ENCODE data around the gene CHKB.

DNA sequence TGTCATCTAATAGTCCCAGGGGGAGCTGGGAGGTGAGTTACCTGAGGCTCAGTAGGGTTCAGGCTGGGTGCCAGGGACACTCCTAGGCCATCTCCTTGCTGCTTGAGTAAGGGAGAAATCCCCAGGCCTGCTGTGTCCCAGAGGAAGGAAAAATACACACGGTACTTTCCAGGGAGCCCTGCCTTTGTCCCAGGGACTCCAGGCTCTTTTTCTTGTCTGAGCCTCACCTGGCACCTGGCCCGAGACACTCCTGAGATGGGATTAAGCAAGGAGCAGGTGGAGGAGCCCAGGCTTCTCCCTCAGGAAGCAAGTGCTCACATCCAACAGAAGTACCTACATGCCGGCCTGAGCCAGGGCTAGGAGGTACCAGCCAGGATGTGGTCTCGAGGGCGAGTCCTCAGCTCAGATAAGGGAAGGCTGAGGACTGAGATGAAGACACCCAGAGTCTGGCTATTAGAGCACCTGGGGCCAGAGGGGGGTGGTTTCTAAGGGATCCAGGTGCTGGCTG, 37.8 kb downstream of the CHKB start:
- TF ChIP-seq, protein P1, sequence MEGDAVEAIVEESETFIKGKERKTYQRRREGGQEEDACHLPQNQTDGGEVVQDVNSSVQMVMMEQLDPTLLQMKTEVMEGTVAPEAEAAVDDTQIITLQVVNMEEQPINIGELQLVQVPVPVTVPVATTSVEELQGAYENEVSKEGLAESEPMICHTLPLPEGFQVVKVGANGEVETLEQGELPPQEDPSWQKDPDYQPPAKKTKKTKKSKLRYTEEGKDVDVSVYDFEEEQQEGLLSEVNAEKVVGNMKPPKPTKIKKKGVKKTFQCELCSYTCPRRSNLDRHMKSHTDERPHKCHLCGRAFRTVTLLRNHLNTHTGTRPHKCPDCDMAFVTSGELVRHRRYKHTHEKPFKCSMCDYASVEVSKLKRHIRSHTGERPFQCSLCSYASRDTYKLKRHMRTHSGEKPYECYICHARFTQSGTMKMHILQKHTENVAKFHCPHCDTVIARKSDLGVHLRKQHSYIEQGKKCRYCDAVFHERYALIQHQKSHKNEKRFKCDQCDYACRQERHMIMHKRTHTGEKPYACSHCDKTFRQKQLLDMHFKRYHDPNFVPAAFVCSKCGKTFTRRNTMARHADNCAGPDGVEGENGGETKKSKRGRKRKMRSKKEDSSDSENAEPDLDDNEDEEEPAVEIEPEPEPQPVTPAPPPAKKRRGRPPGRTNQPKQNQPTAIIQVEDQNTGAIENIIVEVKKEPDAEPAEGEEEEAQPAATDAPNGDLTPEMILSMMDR (IDR thresholded peaks at IDR 0.05), result no peak
- no peak for TF ChIP-seq POLR2A (IDR thresholded peaks at IDR 0.05)

Data from prostate gland (tissue), 2 donors.